Stimulated activated CD4-positive, alpha-beta T cell treated with anti-CD3 and anti-CD28 coated beads, Interleukin-15, amount 100 ng/mL, for 1 hour (primary cell): ENCODE data around the gene TMTC2.
A peak's percentile ranks its signal among the peaks of the same experiment; 100 is the strongest.

ENCODE experiments used
- DNase-seq, 2 donors: peaks; one replicate each; pipeline ENCODE4 v3.0.0-alpha.2; 2020; ENCODE audit warnings: low read depth in 1 of 2, low spot score in 1 of 2

The TMTC2 gene

GRCh38 chr12:82682326-82682725 lies 4.4 kb upstream of the TMTC2 start:
- DNase-seq: no peak

GRCh38 chr12:82682851-82683261 lies 3.9 kb upstream of the TMTC2 start:
- no peak for DNase-seq

- DNase-seq: peak; percentile 78 to 81
Measured at GRCh38 chr12:82685790-82686167, 927 bp upstream of the TMTC2 start.

GRCh38 chr12:82687021-82688011 lies 610 bp downstream of the TMTC2 start:
- peak; percentile 25 to 36 for DNase-seq

- DNase-seq: no peak
Measured at GRCh38 chr12:82688035-82688501, 1.4 kb downstream of the TMTC2 start.

GRCh38 chr12:82688596-82688995 lies 1.9 kb downstream of the TMTC2 start:
- DNase-seq: no peak

- no peak for DNase-seq
Measured at GRCh38 chr12:82690006-82690405, 3.3 kb downstream of the TMTC2 start.

GRCh38 chr12:82691513-82691912 lies 4.8 kb downstream of the TMTC2 start:
- DNase-seq: no peak

- DNase-seq: no peak
Measured at GRCh38 chr12:82694276-82694675, 7.6 kb downstream of the TMTC2 start.

GRCh38 chr12:82694970-82695369 lies 8.3 kb downstream of the TMTC2 start:
- DNase-seq: no peak

- DNase-seq: no peak
Measured at GRCh38 chr12:82695531-82695930, 8.8 kb downstream of the TMTC2 start.

GRCh38 chr12:82696543-82696942 lies 9.8 kb downstream of the TMTC2 start:
- no peak for DNase-seq

- no peak for DNase-seq
Measured at GRCh38 chr12:82698708-82699564, 12.2 kb downstream of the TMTC2 start.

GRCh38 chr12:82705774-82706173 lies 19.1 kb downstream of the TMTC2 start:
- DNase-seq: no peak

GRCh38 chr12:82708061-82708879 lies 21.6 kb downstream of the TMTC2 start:
- DNase-seq: no peak

GRCh38 chr12:82709794-82710355 lies 23.2 kb downstream of the TMTC2 start:
- no peak for DNase-seq

- DNase-seq: no peak
Measured at GRCh38 chr12:82710741-82711140, 24.0 kb downstream of the TMTC2 start.

- no peak for DNase-seq
Measured at GRCh38 chr12:82714427-82714826, 27.7 kb downstream of the TMTC2 start.

- DNase-seq: no peak
Measured at GRCh38 chr12:82721726-82722125, 35.0 kb downstream of the TMTC2 start.

GRCh38 chr12:82723093-82723492 lies 36.4 kb downstream of the TMTC2 start:
- no peak for DNase-seq

GRCh38 chr12:82723891-82724290 lies 37.2 kb downstream of the TMTC2 start:
- no peak for DNase-seq
